SIG-M5 (cell line): ENCODE results near the gene KIF18B.

Experiments used
- DNase-seq: peaks from one replicate; lab custom pipeline; 2025; lab: John Stamatoyannopoulos, UW

Gene KIF18B

DNA sequence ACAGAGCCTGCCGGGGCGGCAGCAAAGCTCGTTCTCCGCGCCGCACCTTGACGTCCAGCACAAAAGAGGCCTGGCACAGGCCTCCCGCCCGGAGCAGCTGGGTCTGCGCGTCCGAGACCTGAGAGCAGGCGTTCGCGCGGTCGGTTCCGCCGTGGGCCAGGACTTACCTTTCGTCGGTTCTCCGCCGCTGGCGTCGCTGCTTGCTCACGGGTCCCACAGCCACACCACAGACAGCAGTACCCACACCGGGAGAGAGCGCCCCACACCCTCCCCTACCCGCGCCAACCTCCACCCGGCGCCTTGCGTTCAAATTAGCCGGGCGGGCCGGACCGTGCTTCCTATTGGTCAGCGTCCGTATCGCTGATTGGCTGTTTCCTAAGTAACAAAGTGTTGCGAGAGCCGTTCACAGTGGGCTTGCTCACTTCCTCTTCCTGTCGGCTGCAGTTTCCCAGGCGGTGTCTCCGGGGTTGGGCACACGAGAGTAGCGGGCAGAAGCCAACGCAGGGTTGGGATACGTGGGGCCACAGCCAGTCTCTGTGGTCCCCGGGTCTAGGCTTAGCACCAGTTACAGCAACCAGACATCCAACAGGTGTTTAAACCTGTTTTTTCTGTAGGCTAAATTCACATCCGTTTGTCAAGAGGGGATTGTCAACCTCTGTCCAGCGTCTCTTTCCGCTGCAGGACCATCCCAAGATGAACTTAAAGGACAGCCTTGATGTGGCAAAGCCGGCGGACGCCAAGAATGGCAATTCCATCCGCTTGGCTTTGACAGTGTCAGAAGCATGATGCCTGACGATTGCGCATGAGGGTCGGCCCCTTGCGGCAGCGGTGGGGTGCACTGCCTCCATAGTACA, at the start of gene KIF18B:
Gene KIF18B (minus strand): TSS at position 313 of the 854 bp plus-strand sequence. CDS start 11,429 bp downstream, outside the sequence.
- DNase-seq, result peak; percentile 95

DNA sequence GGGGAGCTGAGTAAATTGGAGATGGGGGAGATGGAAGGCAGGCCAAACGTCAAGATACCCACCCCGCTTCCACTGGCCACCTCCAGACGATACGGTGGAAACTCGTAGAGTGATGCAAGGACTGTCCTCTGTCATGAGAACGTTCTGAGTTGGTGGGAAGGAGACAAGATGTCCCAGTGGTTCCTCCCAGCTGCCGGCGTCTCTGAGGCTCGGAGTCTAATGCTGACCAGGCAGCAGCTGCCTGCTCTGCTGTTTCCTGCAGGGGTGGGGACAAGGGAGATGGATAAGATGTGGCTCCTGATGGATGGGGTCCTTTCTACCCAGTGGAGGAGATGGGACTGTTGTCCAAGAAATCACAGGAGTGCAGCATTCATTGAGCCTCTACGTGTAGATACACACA, 48.7 kb upstream of the KIF18B start:
- DNase-seq, result no peak

DNA sequence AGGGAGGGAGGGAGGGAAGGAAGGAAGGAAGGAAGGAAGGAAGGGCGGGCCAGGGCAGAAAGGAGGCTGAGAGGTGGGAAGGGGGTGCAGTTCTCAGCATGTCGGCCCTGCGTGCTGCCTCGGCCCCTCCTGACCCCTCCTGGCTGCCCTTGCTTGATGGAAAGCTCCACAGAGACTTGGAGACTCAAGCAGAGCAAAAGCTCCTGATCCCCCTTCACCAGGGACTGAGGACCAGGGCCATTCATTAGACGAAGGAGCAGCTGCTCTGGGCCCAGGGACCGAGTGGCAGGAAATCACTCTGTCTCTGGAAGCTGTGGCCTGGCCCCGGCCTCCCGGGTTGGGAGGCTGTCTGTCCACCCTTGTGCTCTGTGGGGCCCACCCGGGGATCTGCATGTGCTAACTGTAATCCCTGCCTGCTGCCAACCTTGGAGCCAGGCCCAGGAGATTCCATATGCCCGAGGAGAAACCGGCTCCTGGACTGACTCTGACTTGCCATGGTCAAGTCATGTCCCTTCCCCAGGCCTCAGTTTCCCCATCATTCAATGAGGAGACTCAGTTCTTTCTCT, 47.9 kb upstream of the KIF18B start:
- no peak for DNase-seq

DNA sequence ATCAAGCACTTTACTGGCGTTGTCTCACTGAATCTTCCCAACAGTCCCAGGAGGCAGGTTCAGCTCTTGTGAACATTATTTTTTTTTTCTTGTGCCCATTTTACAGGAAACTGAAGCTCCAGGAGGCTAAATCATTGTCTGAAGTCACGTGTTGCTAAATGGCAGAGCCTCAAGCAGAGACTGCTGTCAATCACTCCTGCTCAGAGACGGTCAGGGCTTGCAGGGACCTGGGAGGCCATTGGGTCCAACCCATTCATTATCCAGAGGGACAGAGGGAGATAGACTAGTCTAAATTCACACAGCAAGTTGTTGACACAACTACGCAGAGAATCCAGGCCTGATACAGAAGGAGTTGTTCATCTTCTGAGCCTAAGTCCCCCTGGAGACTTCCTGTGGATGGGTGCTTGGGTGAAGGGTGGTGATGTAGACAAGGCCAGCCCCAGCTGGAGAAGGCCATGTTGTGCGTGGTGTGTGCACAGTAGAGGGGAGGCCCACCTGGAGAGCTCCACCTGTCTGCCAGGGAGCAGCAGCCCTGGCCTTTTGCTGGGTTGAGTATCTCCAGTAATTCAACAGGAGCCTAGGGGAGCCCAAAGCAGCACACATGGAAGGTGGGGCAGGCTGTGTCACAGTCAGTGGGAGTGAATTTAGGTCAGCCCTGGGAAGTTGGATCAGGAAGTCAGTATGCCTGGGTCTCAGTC, 44.8 kb upstream of the KIF18B start:
- DNase-seq, result no peak

DNA sequence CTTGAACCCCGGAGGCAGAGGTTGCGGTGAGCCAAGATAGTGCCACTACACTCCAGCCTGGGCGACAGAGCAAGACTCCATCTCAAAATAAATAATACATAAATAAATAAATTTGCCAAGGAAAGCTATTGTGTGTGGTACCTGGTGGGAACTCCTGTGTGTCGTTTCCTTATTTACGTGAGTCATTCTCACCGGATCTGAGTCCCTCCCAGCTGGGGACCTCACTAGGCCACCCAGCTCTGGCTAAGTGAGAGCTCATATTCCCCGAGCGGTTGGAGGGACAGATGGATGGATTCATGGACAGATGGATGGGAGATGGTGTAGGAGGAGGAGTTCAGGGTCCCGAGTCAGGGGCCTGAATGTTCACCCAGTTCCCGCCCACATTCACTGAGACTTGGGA, 43.4 kb upstream of the KIF18B start:
- no peak for DNase-seq

DNA sequence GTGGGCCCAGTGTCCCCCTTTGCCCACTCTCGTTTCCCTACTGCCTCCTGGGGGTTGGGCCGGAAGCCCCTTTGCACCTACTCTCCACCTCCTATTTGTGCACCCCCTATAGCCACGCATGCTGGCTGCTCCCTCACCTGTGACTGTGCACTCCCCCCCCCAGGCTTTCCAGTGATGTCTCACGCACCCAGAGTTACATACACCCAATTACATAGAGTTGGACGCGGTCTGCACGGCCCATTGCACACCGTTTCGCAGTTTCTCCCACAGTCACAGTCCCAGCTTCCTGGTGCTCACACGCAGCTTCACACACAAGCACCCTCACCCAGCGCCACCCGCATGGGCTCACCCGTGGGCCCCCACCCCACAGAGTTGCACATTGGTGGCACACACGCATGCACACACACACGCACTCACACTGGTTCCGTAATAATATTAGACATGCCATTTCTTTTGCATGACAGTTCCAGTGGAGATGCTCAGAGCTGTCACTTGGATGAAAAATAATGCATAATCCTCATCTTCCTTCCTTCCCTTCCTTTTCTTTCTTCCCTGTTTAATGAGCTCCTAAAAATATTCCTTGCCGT, 42.1 kb upstream of the KIF18B start:
- DNase-seq, result no peak

DNA sequence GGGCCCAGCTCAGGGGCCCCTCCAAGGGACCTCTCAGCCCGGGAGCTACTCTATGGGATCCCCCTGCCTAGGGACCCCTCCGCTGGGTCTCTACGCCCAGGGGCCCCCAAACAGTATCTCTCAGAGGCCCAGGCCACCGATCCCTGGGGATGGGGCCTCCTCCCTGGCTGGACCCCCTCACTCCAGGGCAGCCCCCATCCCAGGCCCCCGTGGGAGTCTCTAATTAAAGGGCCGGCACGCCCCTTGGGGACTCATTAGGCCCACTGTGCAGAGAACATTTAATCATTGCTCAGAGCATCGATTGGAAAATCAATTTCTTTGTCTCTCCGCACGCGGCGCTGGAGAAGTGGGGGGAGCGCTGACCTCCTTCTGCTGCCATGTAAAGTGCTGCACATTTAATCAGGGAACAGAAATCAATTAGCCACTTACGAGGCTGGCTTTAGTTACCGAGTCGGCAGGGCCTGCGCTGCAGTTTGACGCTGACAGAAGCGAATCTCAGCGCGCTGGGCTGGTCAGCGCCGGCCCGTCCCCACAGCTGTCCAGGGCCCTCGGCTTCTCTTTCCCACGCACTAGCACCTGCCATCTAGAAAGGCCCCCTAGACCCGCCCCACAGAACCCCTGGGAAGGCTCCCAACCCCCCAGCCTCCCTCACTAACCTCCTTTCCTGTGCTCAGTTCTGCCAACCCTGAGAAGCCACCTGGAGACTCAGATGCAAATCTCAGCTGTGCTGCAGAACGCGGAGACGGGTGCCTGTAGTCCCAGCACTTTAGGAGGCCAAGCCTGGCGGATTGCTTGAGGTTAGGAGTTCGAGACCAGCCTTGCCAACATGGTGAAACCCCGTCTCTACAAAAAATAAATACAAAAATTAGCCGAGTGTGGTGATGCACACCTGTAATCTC, 40.7 kb upstream of the KIF18B start:
- no peak for DNase-seq

DNA sequence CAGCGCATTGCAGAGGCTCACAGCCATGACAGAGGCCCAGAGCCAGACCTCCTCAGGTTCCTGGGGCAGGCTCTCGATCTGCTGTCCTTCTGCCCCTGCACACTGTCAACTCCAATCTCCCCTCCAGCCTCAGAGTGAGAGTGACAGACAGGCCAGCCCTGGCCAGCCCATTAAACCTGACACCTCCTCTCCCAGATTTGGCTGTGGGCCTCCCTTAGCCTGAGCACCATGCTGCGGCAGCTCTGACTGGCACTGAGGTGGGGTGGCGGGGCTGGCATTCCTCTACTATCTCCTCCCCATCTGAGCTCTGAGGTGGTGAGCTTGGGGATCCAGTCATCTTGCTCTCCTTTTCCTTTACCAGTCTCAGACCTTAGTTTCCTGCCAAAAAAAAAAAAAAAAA, 36.0 kb upstream of the KIF18B start:
- no peak for DNase-seq

DNA sequence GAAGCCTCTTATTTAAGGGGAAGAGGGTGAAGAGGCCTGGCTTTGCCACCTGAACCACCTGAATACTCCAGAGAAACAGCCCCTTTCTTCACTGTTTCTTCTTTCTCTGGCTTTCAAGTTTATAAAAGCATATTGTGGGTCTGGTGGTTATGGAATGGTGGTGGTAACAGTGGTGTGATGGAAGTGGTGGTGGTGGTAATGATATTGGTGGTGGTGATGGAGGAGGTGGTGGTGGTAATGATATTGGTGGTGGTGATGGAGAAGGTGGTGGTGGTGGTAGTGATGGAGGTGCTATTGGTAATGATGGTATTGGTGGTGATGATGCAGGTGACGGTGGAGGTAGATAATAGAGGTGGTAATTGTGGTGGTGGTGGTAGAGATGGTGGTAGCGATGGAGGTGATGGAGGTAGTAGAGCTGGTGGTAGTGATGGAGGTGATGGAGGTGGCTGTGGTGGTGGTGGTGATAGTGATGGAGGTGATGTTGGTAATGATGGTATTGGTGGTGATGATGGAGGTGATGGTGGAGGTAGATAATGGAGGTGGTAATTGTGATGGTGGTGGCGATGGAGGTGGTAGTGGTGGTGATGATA, 34.6 kb upstream of the KIF18B start:
- no peak for DNase-seq

DNA sequence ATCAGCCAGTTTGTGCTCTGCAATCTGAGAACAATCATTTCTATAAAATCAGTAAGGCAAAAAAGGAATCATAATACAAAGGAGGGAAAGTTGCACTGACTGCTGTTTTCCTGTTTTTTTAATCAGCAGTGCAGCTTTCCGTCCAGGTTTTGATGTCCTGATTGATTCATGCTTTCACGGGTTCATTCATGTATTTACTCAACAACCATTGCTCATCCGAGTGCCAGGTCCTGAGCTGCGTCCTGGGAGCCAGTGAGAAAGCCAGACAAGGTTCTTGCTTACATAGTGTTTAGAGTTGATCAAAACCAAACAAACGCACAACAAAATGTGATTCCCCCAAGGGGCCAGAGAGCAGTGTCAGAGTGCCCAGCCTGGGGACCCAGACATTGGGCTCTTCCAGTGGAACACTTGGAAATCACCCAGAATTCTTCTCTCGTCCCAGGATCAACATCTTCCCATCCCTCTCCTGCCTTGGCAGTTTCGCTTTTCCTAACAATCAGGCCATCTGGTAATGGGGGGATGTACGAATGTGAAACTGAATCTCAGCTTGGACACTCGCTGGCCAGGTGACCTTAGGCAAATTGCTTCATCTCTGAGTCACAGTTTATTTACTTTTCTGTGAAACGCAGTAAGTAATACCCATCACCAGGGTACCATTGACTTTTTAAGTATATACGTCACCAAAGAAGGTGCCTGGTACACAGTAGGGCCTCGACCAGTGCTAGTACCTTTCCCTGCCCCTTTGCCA, 33.8 kb upstream of the KIF18B start:
- no peak for DNase-seq

DNA sequence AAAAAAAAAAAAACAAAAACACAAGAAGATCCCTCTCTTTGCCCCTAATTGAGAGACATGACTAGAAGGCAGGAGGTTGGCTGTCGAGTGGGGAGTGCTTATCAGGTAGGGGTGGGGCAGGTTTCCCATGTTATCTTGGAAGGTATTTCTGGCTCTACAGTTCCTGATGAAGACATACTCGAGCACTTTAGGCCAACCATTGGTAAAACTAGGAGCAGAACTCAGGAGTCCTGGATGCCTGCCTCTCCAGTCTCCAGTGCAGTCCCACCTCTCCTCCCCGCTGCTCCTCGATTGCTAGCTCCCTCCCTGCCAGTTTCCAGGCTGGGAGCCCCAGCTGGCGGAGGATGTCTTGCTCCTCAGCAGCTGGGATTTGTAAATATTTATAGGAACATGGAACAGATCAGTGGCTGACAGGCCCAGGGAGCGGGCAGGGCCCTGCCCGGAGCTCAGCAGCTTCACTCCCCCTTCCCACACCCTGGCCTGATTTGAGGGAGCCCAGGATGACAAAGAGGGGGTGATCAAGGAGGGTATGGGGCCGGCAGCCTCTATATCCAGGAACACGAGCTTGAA, 31.9 kb upstream of the KIF18B start:
- DNase-seq, result no peak

DNA sequence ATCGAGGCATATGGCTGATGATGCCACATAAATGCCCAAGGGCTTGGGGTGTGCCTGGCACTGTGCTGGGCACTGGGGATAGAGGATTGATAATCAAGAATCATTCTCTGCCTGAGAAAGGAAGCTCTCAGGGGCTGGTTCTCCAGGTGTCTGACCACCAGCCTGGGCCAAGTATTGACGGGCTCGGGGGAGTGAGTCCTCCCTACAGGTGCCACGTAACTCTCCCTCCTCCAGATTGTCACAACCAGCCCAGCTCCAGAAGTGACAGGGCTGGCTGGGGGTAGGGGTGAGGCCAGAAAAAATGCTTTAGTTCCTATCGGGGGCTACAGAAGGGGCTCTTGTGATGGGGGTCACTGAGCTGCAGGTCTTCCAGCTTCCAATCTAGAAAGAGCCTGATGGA, 31.2 kb upstream of the KIF18B start:
- no peak for DNase-seq

DNA sequence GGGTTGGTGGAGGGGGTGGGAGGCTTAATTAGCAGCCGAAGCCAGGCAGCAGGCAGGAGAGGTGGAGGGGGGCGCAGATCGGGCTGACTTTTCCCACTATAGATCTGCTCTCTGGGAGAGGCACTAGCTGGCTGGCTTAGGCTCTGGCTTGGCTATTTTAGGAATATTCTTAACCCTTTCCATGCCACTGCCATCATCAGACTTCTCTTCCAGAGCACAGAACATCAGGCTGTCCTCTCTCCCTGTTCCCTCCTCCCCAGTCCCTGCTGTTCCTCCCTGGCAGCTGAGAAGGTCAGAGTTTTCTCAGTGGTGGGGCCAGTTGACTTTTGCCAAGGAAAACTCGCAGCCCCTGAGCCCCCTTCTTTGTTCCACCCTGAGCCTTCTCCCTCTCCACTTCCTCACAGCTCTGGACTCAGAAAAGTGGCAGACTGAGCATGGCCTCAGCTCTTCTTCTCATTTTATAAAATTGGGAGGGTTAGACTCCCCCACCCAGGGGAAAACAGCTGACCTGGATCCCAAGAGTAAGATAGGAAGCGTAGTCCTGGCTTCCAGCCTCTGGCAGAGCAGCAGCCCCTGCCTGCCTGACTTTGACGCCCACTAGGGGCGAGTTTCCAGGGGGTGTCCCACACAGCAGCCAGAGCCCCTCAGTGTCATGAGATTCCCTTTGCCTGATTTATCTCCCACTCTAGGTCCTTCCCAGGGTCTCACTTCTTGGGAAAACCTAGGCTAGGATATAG, 30.4 kb upstream of the KIF18B start:
- DNase-seq, result no peak

DNA sequence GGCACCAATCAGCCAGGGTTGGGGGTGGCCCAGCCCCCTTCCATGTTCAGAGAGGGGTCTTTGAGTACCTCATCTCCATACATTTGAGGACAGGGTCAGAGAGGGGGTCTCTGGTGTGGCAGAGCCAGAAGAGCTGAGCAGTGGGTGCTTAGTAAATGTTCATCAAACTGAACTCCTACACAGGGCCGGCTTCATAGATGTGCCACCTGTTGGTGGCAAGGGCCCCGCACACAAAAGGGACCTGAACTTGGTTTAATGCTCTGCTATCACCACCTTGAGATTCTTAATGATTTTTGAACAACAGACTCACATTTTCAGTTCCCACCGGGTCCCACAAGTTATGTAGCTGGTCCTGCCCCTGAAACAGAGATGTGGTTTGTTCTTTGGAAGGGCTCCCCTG, 29.5 kb upstream of the KIF18B start:
- DNase-seq, result no peak

DNA sequence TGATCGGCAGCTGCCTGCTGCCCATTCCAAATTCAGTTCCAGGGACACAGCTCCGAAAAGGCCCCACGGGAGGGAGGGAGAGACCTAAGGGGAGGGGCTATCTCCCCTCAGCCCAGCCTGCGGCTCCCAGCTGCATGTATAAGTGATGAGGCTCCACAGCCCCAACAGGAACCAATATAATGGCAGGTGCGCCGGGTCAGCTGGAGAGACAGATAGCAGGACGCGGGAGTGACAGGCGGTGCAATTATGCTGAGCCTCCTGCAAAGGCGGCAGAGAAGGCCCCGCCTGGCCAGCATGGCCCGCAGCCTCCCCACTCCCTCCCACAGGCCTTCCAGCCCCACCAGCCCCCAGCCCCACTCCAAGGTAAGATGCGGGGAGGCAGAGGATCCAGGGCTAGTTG, 28.6 kb upstream of the KIF18B start:
- DNase-seq, result no peak

DNA sequence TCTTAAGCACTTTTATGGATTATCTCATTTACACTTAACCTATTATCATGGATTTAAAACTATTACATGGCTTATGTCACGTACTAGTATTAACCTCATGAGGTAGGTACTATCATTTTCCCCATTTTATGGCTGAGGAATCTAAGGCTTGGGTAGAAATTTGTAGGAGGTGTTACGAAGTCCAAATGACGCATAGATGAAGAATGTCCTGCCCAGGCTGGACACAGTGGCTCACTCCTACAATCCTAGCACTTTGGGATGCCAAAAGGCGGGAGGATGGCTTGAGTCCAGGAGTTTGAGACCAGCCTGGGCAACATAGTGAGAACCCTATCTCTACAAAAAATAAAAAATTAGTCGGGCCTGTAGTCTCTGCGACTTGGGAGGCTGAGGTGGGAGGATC, 25.4 kb upstream of the KIF18B start:
- DNase-seq, result no peak

DNA sequence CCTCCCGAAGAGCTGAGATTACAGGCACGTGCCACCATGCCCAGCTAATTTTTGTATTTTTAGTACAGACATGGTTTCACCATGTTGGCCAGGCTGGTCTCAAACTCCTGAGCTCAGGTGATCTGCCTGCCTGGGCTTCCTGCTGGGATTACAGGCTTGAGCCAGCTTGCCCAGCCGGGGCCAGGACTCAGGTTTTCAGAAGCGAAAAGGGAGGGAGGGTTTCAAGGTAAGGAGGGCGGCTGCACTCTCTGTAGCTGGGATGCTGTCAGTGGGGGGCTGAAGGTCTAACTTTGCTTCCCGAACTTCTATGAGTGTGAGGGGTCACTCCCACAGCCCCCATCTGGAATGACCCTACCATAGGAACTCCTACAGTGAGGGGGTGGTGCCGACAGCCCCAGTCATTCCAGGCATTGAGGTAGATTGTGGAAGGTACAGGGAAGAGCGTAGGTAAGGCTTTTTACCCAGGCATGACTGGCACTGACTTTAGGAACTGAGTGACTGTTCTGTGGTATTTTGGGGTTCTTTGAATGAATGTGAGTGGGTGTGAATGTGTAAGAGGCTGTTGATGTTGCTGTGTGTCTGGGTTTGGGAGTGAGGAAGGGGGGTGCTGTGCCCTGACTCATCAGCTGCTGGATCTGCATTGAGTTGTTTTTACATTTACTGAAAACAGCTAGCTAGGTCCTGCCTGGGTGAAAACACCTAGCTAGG, 24.4 kb upstream of the KIF18B start:
- DNase-seq, result no peak

DNA sequence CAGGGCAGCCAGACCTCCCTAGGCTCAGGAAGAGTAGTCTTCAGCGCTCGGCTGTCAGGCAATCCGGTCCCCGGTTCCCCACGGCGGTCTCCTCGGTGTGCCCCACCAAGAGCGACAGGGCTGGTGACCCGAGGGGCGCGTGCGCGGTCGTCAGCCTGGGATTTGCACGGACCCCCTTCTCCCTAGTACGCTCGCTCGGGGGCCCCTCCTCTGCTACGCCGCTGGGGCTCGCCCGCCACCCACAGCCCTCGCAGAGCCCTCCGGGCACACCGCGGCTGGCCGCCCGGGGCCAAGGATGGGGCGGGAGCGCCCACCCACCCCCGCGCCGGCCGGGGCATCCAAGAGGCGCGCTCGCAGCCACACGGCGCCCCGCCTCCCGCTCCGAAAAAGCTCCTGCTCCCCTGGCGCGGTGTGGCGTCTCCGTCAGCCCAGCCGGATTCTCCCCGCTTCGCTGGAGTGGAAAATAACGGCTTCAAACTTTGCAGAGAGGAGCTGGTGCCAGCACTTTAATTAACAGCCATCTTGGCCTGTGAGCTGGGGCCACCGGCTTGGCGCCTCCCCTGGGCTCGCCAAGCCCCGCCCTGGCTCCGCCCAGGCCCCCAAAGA, 22.7 kb upstream of the KIF18B start:
- DNase-seq, result no peak
